Suprapubic skin (tissue), 4 donors: ENCODE measurements around the gene SPSB4.

ENCODE experiments used
- EP300 ChIP-seq: sonication (generic); formaldehyde crosslinking; IDR thresholded peaks from one replicate; pipeline ENCODE4 v1.6.1; 2017; ENCODE audit warnings: antibody characterized with exemption
- POLR2A ChIP-seq, 2 donors: fragments of 450-650 bp; IDR thresholded peaks; one replicate each; pipeline ENCODE4 v1.6.1; 2017; ENCODE audit warnings: antibody characterized with exemption in 2 of 2, mild to moderate bottlenecking in 2 of 2, moderate library complexity in 2 of 2
- POLR2AphosphoS5 ChIP-seq, 3 donors: sonication (generic); formaldehyde crosslinking; IDR thresholded peaks; one replicate each; pipeline ENCODE4 v1.6.1; 2017; ENCODE audit warnings: antibody characterized with exemption in 3 of 3
- TF ChIP-seq, protein P1 (sequence below), 2 donors: fragments of 200-600 bp in 1 of 2; fragments of 450-650 bp in 1 of 2; sonication (generic) in 1 of 2; IDR thresholded peaks; one replicate each; pipeline ENCODE4 v1.5.1; 2016 to 2019; ENCODE audit warnings: antibody characterized with exemption in 2 of 2, mild to moderate bottlenecking in 1 of 2, moderate library complexity in 1 of 2

DNA sequence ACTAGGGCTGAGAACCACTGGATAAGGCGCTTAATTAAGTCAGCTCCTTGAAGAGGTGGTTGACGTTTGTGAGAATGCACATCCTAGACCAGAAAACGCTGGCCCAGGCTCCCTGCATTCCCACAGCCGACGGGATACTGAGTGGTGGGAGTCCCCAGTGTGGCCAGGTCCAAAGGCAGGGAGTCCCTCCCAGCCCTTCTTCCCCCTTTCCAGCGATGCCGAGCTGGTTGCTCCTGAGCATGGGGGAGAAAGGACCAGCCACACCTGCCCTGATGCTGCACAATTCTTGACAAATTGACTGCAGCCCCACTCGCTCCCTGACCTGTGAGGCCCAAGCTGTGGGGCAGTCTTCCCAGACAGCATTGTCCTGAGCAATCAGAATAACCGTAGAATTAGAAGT lies 101.0 kb downstream of the SPSB4 start:
- TF ChIP-seq, protein P1, sequence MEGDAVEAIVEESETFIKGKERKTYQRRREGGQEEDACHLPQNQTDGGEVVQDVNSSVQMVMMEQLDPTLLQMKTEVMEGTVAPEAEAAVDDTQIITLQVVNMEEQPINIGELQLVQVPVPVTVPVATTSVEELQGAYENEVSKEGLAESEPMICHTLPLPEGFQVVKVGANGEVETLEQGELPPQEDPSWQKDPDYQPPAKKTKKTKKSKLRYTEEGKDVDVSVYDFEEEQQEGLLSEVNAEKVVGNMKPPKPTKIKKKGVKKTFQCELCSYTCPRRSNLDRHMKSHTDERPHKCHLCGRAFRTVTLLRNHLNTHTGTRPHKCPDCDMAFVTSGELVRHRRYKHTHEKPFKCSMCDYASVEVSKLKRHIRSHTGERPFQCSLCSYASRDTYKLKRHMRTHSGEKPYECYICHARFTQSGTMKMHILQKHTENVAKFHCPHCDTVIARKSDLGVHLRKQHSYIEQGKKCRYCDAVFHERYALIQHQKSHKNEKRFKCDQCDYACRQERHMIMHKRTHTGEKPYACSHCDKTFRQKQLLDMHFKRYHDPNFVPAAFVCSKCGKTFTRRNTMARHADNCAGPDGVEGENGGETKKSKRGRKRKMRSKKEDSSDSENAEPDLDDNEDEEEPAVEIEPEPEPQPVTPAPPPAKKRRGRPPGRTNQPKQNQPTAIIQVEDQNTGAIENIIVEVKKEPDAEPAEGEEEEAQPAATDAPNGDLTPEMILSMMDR (IDR thresholded peaks at IDR 0.05): no peak
- TF ChIP-seq POLR2A (IDR thresholded peaks at IDR 0.05): no peak
- no peak for TF ChIP-seq EP300
- no peak for TF ChIP-seq POLR2AphosphoS5 (IDR thresholded peaks at IDR 0.05)
